Spleen (tissue), 7 donors: ENCODE measurements around the gene LPP.

Experiments
- CTCF ChIP-seq, 11 experiments: fragments of 200-600 bp in 7 of 11; fragments of 450-650 bp in 4 of 11; sonication (generic) in 4 of 11; IDR thresholded peaks in 8 of 11; conservative IDR thresholded peaks in 3 of 11; 1 replicate in 7 of 11; 2 replicates in 4 of 11; pipeline versions ENCODE4 v1.4.0 to v1.8.0; 2016 to 2021; ENCODE audit warnings: antibody characterized with exemption in 11 of 11, inconsistent platforms in 4 of 11, mild to moderate bottlenecking in 1 of 11
- POLR2AphosphoS5 ChIP-seq, 3 donors: sonication (generic); formaldehyde crosslinking; IDR thresholded peaks; one replicate each; pipeline ENCODE4 v1.5.1; 2017; ENCODE audit warnings: antibody characterized with exemption in 3 of 3
- donor health status: DM: no; HTN: no; CAD: no; lungs with moderate emphysema.
- donor health status: DM: no; HTN: no; CAD: no.
- donor health status: DM: no; HTN: no; CAD: no.

- TF ChIP-seq CTCF (IDR thresholded peaks at IDR 0.05 in 8 of 11, conservative IDR thresholded peaks at IDR 0.05 in 3 of 11) = no peak
- no peak for TF ChIP-seq POLR2AphosphoS5 (IDR thresholded peaks at IDR 0.05)
These were observed 102.8 kb downstream of the LPP start for GRCh38 chr3:188256758-188257157.
